Peyer's patch (tissue), 4 donors: ENCODE results near the gene PNLIPRP1. TPM values are rescaled to one million over a fixed set of nuclear protein-coding genes. Genes with fewer than 3 reads are reported as not detected.

Source experiments
- DNase-seq, 3 donors: peaks; one replicate each; pipeline ENCODE4 v3.0.0-alpha.2; 2017 to 2019
- H3K27ac ChIP-seq, 4 donors: fragments of 200-600 bp; sonication (generic); one replicate each; pipeline ENCODE4 v1.5.1; 2016 to 2019
- H3K27me3 ChIP-seq, 2 donors: fragments of 200-600 bp; sonication (generic); one replicate each; pipeline ENCODE4 v1.5.1; 2019
- H3K36me3 ChIP-seq, 3 donors: fragments of 200-600 bp; sonication (generic); one replicate each; pipeline ENCODE4 v1.5.1; 2016 to 2019
- H3K4me1 ChIP-seq, 4 donors: fragments of 200-600 bp; sonication (generic); one replicate each; pipeline ENCODE4 v1.5.1; 2016 to 2019
- H3K4me3 ChIP-seq, 4 donors: fragments of 200-600 bp; sonication (generic); 1 replicate in 3 of 4; 2 replicates in 1 of 4; pipeline ENCODE4 v1.5.1; 2016 to 2019; ENCODE audit warnings: mild to moderate bottlenecking in 1 of 4
- H3K9me3 ChIP-seq, 4 donors: fragments of 200-600 bp; sonication (generic); one replicate each; pipeline ENCODE4 v1.5.1; 2016 to 2019; ENCODE audit warnings: mild to moderate bottlenecking in 1 of 4
- POLR2A ChIP-seq, 2 donors: fragments of 450-650 bp; IDR thresholded peaks; one replicate each; pipeline ENCODE4 v1.5.1; 2017; ENCODE audit warnings: antibody characterized with exemption in 2 of 2, mild to moderate bottlenecking in 2 of 2, moderate library complexity in 2 of 2
- total RNA-seq, 4 donors: library from RNA; depleted of rRNA; stranded (reverse); fragments of >200 nt; gene quantifications; one replicate each; pipeline ENCODE4 v1.1.0, GENCODE V29; 2016
- TF ChIP-seq, protein P1 (sequence below), 6 experiments: fragments of 450-650 bp in 4 of 6; fragments of 200-600 bp in 2 of 6; sonication (generic) in 1 of 6; IDR thresholded peaks; one replicate each; pipeline ENCODE4 v1.5.1; 2017 to 2019; ENCODE audit warnings: antibody characterized with exemption in 6 of 6, mild to moderate bottlenecking in 3 of 6, moderate library complexity in 1 of 6

Gene PNLIPRP1
- total RNA-seq, 4 donors from 2014 or later = not detected

DNA sequence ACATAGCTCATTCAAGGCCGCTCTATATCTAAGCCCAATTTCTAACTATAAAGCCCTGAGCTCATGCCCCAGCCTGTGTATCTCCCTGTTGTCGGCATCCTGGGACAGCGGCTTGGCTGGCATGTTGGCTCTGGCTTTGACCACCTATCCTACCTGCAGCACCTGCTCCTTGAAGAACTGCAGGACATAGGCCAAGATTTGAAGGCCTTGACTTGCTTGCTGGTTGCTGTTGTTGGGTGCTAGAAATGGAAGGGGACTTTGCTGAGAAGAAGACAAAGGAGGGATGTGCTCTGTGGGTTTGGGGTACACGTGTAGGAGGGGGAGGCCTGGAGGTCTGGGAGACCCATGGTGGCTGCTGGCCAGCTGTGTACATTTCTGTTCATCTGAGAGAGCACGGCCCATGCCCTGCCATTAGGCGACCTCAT lies 41.1 kb downstream of the PNLIPRP1 start:
- Histone ChIP-seq H3K4me3 (no peak overlapping the region), H3K36me3 (peaks cover 0 to 22% (median 0%) of the 10 kb centered on the region in 3 donors), H3K27ac (no peak overlapping the region), H3K4me1 (no peaks in the 10 kb centered on the region), H3K9me3 (no peaks in the 10 kb centered on the region), H3K27me3 (no peaks in the 10 kb centered on the region)
- DNase-seq = no peak
- TF ChIP-seq POLR2A (IDR thresholded peaks at IDR 0.05) = no peak
- TF ChIP-seq, protein P1, sequence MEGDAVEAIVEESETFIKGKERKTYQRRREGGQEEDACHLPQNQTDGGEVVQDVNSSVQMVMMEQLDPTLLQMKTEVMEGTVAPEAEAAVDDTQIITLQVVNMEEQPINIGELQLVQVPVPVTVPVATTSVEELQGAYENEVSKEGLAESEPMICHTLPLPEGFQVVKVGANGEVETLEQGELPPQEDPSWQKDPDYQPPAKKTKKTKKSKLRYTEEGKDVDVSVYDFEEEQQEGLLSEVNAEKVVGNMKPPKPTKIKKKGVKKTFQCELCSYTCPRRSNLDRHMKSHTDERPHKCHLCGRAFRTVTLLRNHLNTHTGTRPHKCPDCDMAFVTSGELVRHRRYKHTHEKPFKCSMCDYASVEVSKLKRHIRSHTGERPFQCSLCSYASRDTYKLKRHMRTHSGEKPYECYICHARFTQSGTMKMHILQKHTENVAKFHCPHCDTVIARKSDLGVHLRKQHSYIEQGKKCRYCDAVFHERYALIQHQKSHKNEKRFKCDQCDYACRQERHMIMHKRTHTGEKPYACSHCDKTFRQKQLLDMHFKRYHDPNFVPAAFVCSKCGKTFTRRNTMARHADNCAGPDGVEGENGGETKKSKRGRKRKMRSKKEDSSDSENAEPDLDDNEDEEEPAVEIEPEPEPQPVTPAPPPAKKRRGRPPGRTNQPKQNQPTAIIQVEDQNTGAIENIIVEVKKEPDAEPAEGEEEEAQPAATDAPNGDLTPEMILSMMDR (IDR thresholded peaks at IDR 0.05) = no peak

- H3K36me3 ChIP-seq = peaks cover 0 to 22% (median 0%) of the 10 kb centered on the region in 3 donors
- no peaks in the 10 kb centered on the region for H3K4me1 ChIP-seq
- H3K27ac ChIP-seq = no peak overlapping the region
- no peak for DNase-seq
- H3K9me3 ChIP-seq = no peaks in the 10 kb centered on the region
- H3K4me3 ChIP-seq = no peak overlapping the region
- no peaks in the 10 kb centered on the region for H3K27me3 ChIP-seq
- TF ChIP-seq, protein P1 (IDR thresholded peaks at IDR 0.05) = no peak
- TF ChIP-seq POLR2A (IDR thresholded peaks at IDR 0.05) = no peak
These were observed 41.9 kb downstream of the PNLIPRP1 start for GRCh38 chr10:116632596-116633215.

- Histone ChIP-seq H3K4me3 (no peak overlapping the region), H3K36me3 (peaks cover 0 to 22% (median 0%) of the 10 kb centered on the region in 3 donors), H3K27ac (no peak overlapping the region), H3K4me1 (no peaks in the 10 kb centered on the region), H3K27me3 (no peaks in the 10 kb centered on the region), H3K9me3 (no peaks in the 10 kb centered on the region)
- TF ChIP-seq POLR2A (IDR thresholded peaks at IDR 0.05) = no peak
- TF ChIP-seq, protein P1 (IDR thresholded peaks at IDR 0.05) = no peak
- no peak for DNase-seq
These were observed 42.4 kb downstream of the PNLIPRP1 start for GRCh38 chr10:116633216-116633600.

- TF ChIP-seq POLR2A (IDR thresholded peaks at IDR 0.05) = no peak
- TF ChIP-seq, protein P1 (IDR thresholded peaks at IDR 0.05) = no peak
These were observed 43.6 kb downstream of the PNLIPRP1 start for GRCh38 chr10:116634126-116634975.

DNA sequence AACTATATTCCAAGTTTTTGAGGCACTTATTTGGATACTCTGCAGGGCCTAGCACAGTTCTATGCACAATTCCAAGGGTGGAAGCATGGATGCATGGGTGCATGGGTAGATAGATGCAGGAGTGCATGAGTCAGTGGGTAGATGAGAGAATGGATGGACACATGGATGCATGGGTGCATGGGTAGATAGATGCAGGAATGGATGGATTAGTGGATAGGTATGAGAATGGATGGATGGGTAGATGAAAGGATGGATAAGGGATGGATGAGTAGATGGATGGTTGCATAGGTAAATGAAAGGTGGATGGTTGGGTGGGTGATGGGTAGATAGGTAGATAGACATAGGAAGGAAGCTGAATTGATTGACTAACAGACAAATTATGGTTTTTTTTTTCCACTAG lies 45.6 kb downstream of the PNLIPRP1 start:
- no peak for DNase-seq
- peaks cover 0 to 19% (median 0%) of the 10 kb centered on the region in 3 donors for H3K36me3 ChIP-seq
- no peak overlapping the region for H3K27ac ChIP-seq
- H3K4me1 ChIP-seq = no peaks in the 10 kb centered on the region
- TF ChIP-seq, protein P1 (IDR thresholded peaks at IDR 0.05) = no peak
- no peak overlapping the region for H3K4me3 ChIP-seq
- H3K27me3 ChIP-seq = no peaks in the 10 kb centered on the region
- no peaks in the 10 kb centered on the region for H3K9me3 ChIP-seq

More at GRCh38 chr10:116634126-116634975, 43.6 kb downstream of the PNLIPRP1 start:
- DNase-seq = no peak
- H3K4me3 ChIP-seq = no peak overlapping the region
- H3K4me1 ChIP-seq = no peaks in the 10 kb centered on the region
- peaks cover 0 to 22% (median 0%) of the 10 kb centered on the region in 3 donors for H3K36me3 ChIP-seq
- H3K27ac ChIP-seq = no peak overlapping the region
- H3K27me3 ChIP-seq = no peaks in the 10 kb centered on the region
- no peaks in the 10 kb centered on the region for H3K9me3 ChIP-seq
